ENCODE data around the gene HOXB9.
A peak's percentile ranks its signal among the peaks of the same experiment; 100 is the strongest.

Gene HOXB9

DNA sequence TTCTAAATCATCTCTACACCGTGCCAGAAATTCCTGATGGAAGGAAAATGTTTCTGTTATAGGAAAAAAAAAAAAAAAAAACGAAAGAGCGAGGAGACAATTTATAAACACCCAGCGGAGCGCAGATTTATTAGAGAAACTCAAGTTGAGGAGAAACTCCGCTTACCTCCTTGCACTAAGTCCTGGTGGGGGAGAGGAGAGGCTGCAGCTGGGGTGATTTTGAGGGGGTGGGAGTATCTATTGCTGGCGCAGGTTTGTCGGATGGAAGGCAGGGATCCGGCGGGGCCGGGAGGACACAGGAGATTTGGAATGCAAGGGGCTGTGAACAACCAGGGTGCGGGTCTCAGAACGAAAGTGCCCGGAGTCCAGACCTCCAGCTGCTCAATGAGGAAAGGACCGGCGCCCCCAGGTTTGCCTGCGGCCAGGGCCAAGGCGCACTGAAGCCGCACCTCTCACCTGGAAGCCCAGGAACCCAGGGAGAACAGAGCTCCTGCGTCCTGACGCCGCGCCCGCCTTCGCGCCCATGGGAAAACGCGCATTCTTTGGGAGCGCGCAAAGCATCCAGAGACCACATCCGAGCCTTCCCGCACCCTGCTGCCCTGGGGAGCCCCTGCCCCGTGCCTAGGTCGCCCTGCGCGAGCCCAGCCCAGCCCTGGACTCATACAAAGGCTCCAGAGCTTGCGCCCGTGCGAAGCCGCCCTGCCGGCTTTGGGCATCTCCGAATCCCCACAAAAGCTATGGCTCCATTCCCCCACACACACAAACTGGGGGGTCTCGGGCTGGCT, 8.5 kb downstream of the HOXB9 start:
- ChIA-PET POLR2A (interaction anchor here (0.6 kb wide), 1 partner anchor 29 kb away, joined by 4 read pairs; no protein-coding TSS in a partner anchor), CTCF (interaction anchor here (0.6 to 2.1 kb wide), 20 partner anchors 9 to 592 kb away, joined by 3 to 8 read pairs (median 4); partner anchors contain the start of gene HOXB5)
- H3K4me1 ChIP-seq (ENCODE audit: control extremely low read depth in 1 of 4, control insufficient read depth in 4 of 4, insufficient read depth in 4 of 4, low read length in 3 of 4): peaks cover 0 to 40% (median 34%) of the 10 kb centered on the region in 4 experiments
- no peak for DNase-seq
- 8% methylated on average over 39 of the region's 43 CpGs for WGBS (ENCODE audit: insufficient coverage)
- H3K36me3 ChIP-seq (ENCODE audit: control insufficient read depth in 4 of 4, insufficient read depth in 4 of 4, low read length in 3 of 4): no peaks in the 10 kb centered on the region
- H3K27ac ChIP-seq (ENCODE audit: insufficient read depth in 1 of 2, low read depth in 1 of 2, low read length in 2 of 2, poor library complexity in 1 of 2, severe bottlenecking in 2 of 2): no peak overlapping the region
- H3K27me3 ChIP-seq (replicated peaks in 2 of 5; ENCODE audit: control insufficient read depth in 4 of 5, insufficient read depth in 5 of 5, low read length in 4 of 5): peaks cover 14 to 100% (median 60%) of the 10 kb centered on the region in 5 experiments
- H3K4me3 ChIP-seq (ENCODE audit: control insufficient read depth in 1 of 7, extremely low read depth in 1 of 7, insufficient read depth in 4 of 7, low read depth in 2 of 7, low read length in 6 of 7): peak overlapping the region in 2 of 7 experiments; percentile 27 to 42
- H3K9me3 ChIP-seq (ENCODE audit: control extremely low read depth in 1 of 5, control insufficient read depth in 4 of 5, insufficient read depth in 2 of 5, low read depth in 1 of 5, low read length in 4 of 5): no peaks in the 10 kb centered on the region

DNA sequence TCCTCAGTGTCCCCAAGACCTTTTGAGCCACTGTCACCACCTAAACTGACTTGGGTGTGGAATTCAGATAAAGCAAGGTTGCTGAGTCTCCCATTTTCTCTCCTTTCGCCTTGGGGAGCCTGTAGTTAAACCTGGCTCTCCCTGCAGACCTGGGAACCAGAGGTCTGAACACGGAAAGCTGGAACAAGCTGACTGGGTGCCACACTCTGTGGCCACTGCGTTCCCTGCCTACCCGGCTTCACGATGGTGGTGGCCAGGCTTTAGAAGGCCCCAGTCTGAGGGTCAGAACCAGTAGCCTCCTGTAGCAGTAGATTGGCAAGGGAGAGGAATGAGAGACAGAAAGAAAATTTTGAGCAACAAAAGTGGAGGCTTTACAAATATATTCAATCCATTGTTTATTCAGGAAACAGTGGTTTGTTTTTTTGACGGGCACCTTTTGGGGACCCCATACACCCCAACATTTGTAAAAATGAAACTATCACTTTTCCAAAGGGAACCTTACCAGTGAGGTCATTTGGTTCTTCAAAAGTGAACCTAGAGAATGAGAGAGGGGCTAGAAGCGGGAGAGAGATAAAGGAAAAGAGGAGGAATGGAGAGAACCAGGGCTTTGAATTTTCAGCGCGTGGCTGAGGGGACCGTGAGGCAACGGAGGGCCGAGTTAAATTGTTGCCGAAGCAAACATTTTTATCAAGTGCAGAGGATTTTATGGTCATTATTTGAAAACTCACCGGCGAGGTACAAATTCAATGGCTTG, 9.3 kb downstream of the HOXB9 start:
- H3K4me3 ChIP-seq (ENCODE audit: control insufficient read depth in 1 of 7, extremely low read depth in 1 of 7, insufficient read depth in 4 of 7, low read depth in 2 of 7, low read length in 6 of 7): no peak overlapping the region
- H3K9me3 ChIP-seq (ENCODE audit: control extremely low read depth in 1 of 5, control insufficient read depth in 4 of 5, insufficient read depth in 2 of 5, low read depth in 1 of 5, low read length in 4 of 5): no peaks in the 10 kb centered on the region
- peaks cover 0 to 47% (median 40%) of the 10 kb centered on the region in 4 experiments for H3K4me1 ChIP-seq (ENCODE audit: control extremely low read depth in 1 of 4, control insufficient read depth in 4 of 4, insufficient read depth in 4 of 4, low read length in 3 of 4)
- POLR2A ChIA-PET: no interaction called here
- peaks cover 14 to 100% (median 55%) of the 10 kb centered on the region in 5 experiments for H3K27me3 ChIP-seq (replicated peaks in 2 of 5; ENCODE audit: control insufficient read depth in 4 of 5, insufficient read depth in 5 of 5, low read length in 4 of 5)
- WGBS (ENCODE audit: insufficient coverage): 72% methylated on average over 5 of the region's 15 CpGs
- CTCF ChIA-PET: interaction anchor here (0.6 to 2.8 kb wide), 16 partner anchors 9 to 587 kb away, joined by 3 to 9 read pairs (median 4); partner anchors contain the start of genes HOXB5 and HOXB9
- H3K27ac ChIP-seq (ENCODE audit: insufficient read depth in 1 of 2, low read depth in 1 of 2, low read length in 2 of 2, poor library complexity in 1 of 2, severe bottlenecking in 2 of 2): no peak overlapping the region
- H3K36me3 ChIP-seq (ENCODE audit: control insufficient read depth in 4 of 4, insufficient read depth in 4 of 4, low read length in 3 of 4): no peaks in the 10 kb centered on the region
- DNase-seq: no peak

- Histone ChIP-seq H3K36me3 (ENCODE audit: control insufficient read depth in 4 of 4, insufficient read depth in 4 of 4, low read length in 3 of 4) (no peaks in the 10 kb centered on the region), H3K4me3 (ENCODE audit: control insufficient read depth in 1 of 7, extremely low read depth in 1 of 7, insufficient read depth in 4 of 7, low read depth in 2 of 7, low read length in 6 of 7) (no peak overlapping the region), H3K27ac (ENCODE audit: insufficient read depth in 1 of 2, low read depth in 1 of 2, low read length in 2 of 2, poor library complexity in 1 of 2, severe bottlenecking in 2 of 2) (no peak overlapping the region), H3K4me1 (ENCODE audit: control extremely low read depth in 1 of 4, control insufficient read depth in 4 of 4, insufficient read depth in 4 of 4, low read length in 3 of 4) (peaks cover 0 to 54% (median 47%) of the 10 kb centered on the region in 4 experiments), H3K27me3 (replicated peaks in 2 of 5; ENCODE audit: control insufficient read depth in 4 of 5, insufficient read depth in 5 of 5, low read length in 4 of 5) (peaks cover 14 to 100% (median 54%) of the 10 kb centered on the region in 5 experiments), H3K9me3 (ENCODE audit: control extremely low read depth in 1 of 5, control insufficient read depth in 4 of 5, insufficient read depth in 2 of 5, low read depth in 1 of 5, low read length in 4 of 5) (no peaks in the 10 kb centered on the region)
- 70% methylated on average over 8 of the region's 17 CpGs for WGBS (ENCODE audit: insufficient coverage)
- no peak for DNase-seq
- CTCF ChIA-PET: interaction anchor here (0.9 to 2.8 kb wide), 9 partner anchors 9 to 535 kb away, joined by 3 to 9 read pairs (median 3); partner anchors contain the start of gene HOXB9
- POLR2A ChIA-PET: interaction anchor here (0.6 kb wide), 1 partner anchor 585 kb away, joined by 4 read pairs; no protein-coding TSS in a partner anchor
Observed at GRCh38 chr17:48615963-48616716, 10.0 kb downstream of the HOXB9 start.

DNA sequence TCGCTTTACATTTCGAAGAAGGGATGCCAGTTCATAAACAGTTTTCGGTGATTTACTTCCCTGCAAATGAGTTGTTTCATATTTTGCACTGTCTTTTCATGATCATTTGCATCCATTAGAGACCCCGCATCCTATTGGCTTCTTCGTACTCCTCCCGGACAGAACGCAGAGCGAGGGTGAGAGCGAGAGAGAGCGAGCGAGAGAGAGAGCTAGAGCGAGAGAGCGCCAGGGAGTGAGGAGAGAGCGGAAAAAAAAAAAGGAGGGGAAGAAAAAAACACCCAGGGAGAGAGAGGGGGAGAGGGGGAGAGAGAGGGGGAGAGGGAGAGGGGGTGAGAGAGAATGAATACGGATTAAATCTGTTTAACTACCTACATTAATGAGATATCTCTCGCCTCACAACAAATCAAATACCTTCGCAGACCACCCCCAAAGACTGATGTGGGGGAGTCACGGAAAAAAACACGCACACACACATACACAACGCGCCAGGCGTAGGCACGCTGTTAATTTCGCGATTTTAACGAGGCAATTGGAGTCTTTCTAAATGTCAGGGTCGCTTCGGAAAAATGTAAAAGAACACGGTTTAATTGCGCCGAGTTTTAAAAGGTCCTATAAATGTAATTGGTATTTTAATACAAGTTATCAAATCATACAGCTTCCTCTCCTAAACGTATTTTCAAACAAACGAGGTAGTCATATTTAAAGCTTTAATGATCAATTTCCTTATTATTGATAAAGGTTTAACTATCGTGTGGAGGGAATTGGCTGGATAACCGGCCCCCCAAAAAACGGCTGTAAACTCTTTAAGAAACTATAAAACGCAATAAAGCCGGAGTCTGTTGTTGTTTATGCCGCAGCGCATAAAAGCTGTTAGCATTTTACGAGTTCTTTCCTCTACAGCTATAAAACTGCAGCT, 10.9 kb downstream of the HOXB9 start, which contains the start of gene HOXB8:
HOXB8 (minus strand) TSS at position 246 of the 916 bp plus-strand sequence. CDS start 588 bp downstream, outside the sequence.
- Histone ChIP-seq H3K4me1 (ENCODE audit: control extremely low read depth in 1 of 4, control insufficient read depth in 4 of 4, insufficient read depth in 4 of 4, low read length in 3 of 4) (peaks cover 0 to 63% (median 55%) of the 10 kb centered on the region in 4 experiments), H3K36me3 (ENCODE audit: control insufficient read depth in 4 of 4, insufficient read depth in 4 of 4, low read length in 3 of 4) (no peaks in the 10 kb centered on the region), H3K9me3 (ENCODE audit: control extremely low read depth in 1 of 5, control insufficient read depth in 4 of 5, insufficient read depth in 2 of 5, low read depth in 1 of 5, low read length in 4 of 5) (no peaks in the 10 kb centered on the region), H3K4me3 (ENCODE audit: control insufficient read depth in 1 of 7, extremely low read depth in 1 of 7, insufficient read depth in 4 of 7, low read depth in 2 of 7, low read length in 6 of 7) (peak within 1 kb of the TSS in 4 of 7 experiments; percentile 32 to 63 (median 56)), H3K27me3 (replicated peaks in 2 of 5; ENCODE audit: control insufficient read depth in 4 of 5, insufficient read depth in 5 of 5, low read length in 4 of 5) (peaks cover 14 to 99% (median 49%) of the 10 kb centered on the region in 5 experiments), H3K27ac (ENCODE audit: insufficient read depth in 1 of 2, low read depth in 1 of 2, low read length in 2 of 2, poor library complexity in 1 of 2, severe bottlenecking in 2 of 2) (no peak within 1 kb of the TSS)
- 25% methylated on average over 6 of the region's 41 CpGs for WGBS (ENCODE audit: insufficient coverage)
- CTCF ChIA-PET: interaction anchor here (0.9 to 2.8 kb wide), 10 partner anchors 8 to 534 kb away, joined by 3 to 11 read pairs (median 3); partner anchors contain the start of gene HOXB9
- no peak for DNase-seq
- POLR2A ChIA-PET: interaction anchor here (0.6 kb wide), 1 partner anchor 584 kb away, joined by 4 read pairs; no protein-coding TSS in a partner anchor

DNA sequence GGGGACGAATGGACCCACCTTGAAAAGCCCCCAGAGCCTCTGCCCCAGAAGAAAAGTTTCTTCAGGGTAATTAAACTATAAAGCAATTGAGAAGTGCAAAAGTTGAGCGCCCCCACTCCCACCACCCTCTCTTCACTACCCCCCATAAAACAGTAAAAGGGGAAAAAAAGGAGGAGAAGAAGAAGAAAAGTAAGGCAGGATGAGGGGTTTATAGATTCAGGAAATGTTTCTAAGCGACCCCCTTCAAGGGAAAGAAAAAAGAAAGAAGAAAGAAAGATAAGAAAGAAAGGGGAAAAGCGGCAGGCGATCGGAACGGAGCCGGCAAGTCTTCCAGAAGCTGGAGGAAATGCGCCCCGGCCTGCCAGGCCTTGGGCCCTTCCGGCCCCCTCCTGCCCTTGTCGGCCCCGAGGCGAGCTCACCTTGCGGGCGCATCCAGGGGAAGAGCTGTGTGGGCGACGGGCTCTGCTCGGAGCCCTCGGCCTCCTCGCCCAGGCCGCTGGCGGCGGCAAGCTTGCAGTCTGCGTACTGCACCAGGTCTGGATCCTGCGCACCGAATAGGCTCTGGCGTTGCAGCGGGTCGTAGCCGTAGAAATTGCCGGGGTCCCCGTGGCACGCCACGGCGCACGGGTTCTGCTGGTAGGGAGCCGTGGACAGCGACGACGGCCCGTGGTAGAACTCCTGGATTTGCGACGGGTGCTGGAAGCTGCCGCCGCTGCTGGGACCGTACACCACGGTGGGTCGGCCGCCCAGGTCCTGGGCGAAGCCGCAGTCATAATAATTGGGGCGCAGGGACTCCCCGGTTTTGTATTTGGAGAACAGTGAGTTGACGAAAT, 12.1 kb downstream of the HOXB9 start:
- no peak overlapping the region for H3K27ac ChIP-seq (ENCODE audit: insufficient read depth in 1 of 2, low read depth in 1 of 2, low read length in 2 of 2, poor library complexity in 1 of 2, severe bottlenecking in 2 of 2)
- DNase-seq: peak in 2 of 3 donors; percentile 62 to 67
- H3K9me3 ChIP-seq (ENCODE audit: control extremely low read depth in 1 of 5, control insufficient read depth in 4 of 5, insufficient read depth in 2 of 5, low read depth in 1 of 5, low read length in 4 of 5): no peaks in the 10 kb centered on the region
- CTCF ChIA-PET: interaction anchor here (0.9 to 2.8 kb wide), 6 partner anchors 7 to 171 kb away, joined by 3 to 11 read pairs (median 8); partner anchors contain the start of genes HOXB5 and HOXB9
- peaks cover 14 to 99% (median 57%) of the 10 kb centered on the region in 5 experiments for H3K27me3 ChIP-seq (replicated peaks in 2 of 5; ENCODE audit: control insufficient read depth in 4 of 5, insufficient read depth in 5 of 5, low read length in 4 of 5)
- H3K4me1 ChIP-seq (ENCODE audit: control extremely low read depth in 1 of 4, control insufficient read depth in 4 of 4, insufficient read depth in 4 of 4, low read length in 3 of 4): peaks cover 0 to 63% (median 57%) of the 10 kb centered on the region in 4 experiments
- POLR2A ChIA-PET: interaction anchor here (1.1 kb wide), 1 partner anchor 18 kb away, joined by 3 read pairs; no protein-coding TSS in a partner anchor
- H3K4me3 ChIP-seq (ENCODE audit: control insufficient read depth in 1 of 7, extremely low read depth in 1 of 7, insufficient read depth in 4 of 7, low read depth in 2 of 7, low read length in 6 of 7): peak overlapping the region in 5 of 7 experiments; percentile 6 to 63 (median 51)
- H3K36me3 ChIP-seq (ENCODE audit: control insufficient read depth in 4 of 4, insufficient read depth in 4 of 4, low read length in 3 of 4): no peaks in the 10 kb centered on the region
- WGBS (ENCODE audit: insufficient coverage): 1% methylated on average over 47 of the region's 55 CpGs
